GM21576 (cell line): ENCODE measurements around the gene TEX11.
"Not testable (repeated sequence)": the region's sequence is repeated elsewhere in the genome, so short reads cannot be mapped to it uniquely, and the experiment has no call there.

Experiments used
- ATAC-seq: cut with Tn5 transposase; IDR thresholded peaks from one replicate; pipeline ENCODE4 v1.9.1; 2021; ENCODE audit warnings: mild to moderate bottlenecking, moderate library complexity; ENCODE audit not compliant: unreplicated experiment

Gene TEX11

DNA sequence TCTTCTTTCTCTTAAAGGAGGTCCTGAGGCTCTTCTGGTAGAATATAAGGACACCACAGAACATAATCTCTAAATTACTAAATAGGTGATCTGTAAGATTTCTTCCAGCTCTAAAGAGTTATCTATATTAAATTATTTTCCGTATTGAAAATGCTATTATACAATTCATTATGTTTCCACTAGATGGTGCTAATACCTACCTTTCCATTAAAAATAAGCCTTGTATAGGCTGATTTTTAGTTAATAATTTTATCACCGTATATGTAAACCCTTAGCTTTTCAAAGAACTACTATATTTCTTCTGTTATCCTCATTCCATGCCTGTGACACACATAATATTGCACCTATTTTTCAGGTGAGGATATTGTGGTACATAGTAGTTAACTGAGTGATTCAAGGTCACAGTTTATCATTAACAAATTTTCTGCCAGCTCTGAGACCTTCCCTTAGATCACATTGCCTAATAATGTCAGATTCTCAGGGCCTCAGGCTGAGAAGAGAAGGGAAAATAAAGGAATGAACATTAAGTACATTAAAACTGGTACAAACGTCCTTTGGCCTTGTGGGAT, 138.8 kb downstream of the TEX11 start:
- ATAC-seq = no peak

DNA sequence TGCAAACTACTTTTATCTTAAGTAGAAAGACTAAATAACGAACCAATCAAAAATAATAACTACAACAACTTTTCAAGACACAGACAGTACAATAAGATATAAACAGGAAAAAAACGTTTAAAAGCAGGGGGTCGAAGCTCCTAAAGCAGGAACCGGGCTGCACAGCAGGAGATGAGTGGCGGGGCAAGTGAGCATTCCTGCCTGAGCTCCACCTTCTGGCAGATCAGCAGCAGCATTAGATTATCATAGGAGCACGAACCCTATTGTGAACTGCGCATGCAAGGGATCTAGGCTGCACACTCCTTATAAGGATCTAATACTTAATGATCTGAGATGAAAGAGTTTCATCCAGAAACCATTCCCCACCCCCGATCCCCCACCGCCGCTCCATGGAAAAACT, 146.2 kb downstream of the TEX11 start:
- ATAC-seq = no peak

DNA sequence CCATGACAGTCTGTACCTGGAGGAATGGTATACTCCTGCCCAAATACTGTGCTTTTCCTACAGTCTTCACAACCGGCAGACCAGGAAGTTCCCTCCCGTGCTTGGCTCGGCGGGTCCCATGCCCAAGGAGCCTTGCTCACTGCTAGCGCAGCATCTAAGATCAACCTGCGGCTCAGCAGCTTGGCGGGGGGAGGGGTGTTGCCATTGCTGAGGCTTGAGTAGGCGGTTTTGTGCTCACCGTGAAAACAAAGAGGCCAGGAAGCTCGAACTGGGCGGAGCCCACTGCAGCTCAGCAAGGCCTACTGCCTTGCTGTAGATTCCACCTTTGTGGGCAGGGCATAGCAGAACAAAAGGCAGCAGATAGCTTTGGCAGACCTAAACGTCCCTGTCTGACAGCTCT, 152.7 kb downstream of the TEX11 start:
- no peak for ATAC-seq

DNA sequence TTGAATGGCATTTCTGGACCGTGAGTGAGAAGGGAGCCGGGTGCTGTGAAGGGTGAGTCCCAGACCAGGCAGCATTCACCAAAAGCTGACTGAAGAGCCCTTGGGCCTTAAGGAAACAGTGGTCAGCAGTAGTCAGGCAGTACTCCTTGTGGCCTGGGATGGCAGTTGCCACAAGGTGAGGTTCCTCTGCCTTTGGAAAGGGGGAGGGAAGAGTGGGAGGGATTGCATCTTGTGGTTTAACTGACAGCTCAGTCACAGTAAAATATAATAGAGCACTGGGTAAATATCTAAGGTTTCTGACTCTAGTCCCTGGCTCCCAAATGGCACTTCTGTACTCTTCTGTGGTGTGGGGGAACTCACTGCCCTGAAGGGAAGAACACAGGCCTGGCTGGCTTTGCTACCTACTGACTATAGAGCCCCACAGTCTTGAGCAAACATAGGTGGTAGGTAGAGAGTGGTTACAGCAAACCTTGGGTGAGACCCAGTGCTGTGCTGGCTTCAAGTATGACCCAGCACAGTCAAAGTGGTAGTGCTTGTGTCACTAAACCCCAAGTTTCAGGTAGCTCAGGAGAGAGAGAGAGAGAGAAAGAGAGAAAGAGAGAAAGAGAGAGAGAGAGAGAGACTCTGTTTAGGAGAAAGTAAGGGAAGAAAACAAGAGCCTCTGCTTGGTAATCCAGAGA, 154.2 kb downstream of the TEX11 start:
- ATAC-seq = no peak

DNA sequence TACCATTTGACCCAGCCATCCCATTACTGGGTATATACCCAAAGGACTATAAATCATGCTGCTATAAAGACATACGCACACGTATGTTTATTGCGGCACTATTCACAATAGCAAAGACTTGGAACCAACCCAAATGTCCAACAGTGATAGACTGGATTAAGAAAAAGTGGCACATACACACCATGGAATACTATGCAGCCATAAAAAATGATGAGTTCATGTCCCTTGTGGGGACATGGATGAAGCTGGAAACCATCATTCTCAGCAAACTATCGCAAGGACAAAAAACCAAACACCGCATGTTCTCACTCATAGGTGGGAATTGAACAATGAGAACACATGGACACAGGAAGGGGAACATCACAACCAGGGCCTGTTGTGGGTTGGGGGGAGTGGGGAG, 174.7 kb downstream of the TEX11 start:
- not testable (repeated sequence) for ATAC-seq

DNA sequence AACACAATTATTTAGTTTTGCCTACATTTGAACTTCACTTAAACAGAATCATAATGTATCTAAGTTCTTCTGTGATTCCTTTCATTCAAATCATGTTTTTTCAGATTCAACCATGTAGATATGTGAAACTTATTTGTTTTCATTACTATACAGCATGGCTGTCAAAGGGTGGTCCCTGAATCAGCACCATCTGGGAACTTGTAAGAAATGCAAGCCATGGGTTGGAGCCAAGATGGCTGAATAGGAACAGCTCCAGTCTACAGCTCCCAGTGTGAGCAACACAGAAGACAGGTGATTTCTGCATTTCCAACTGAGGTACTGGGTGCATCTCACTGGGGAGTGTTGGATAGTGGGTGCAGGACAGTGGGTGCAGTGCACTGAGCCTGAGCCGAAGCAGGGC, 180.6 kb downstream of the TEX11 start:
- not testable (repeated sequence) for ATAC-seq

DNA sequence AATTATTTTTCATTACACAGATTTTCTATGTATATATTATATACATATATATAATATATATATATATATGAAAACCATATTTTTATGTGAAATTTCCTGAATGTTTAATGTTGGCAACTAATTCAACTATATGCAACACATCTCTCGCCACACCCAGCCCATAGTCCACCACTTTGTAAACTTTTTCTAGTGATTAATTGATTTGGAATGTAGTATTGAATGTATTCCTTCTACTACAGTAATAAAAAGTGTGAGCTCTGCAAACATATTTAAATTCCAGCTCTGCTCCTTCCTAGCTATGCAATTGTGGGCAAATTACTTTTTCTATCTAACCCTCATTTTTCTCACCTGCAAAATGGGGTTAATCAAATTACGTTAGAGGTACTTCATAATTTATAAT, 187.8 kb downstream of the TEX11 start:
- no peak for ATAC-seq

DNA sequence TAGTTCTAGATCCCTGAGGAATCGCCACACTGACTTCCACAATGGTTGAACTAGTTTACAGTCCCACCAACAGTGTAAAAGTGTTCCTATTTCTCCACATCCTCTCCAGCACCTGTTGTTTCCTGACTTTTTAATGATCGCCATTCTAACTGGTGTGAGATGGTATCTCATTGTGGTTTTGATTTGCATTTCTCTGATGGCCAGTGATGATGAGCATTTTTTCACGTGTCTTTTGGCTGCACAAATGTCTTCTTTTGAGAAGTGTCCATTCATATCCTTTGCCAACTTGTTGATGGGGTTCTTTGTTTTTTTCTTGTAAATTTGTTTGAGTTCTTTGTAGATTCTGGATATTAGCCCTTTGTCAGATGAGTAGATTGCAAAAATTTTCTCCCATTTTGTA, 197.2 kb downstream of the TEX11 start:
- not testable (repeated sequence) for ATAC-seq

DNA sequence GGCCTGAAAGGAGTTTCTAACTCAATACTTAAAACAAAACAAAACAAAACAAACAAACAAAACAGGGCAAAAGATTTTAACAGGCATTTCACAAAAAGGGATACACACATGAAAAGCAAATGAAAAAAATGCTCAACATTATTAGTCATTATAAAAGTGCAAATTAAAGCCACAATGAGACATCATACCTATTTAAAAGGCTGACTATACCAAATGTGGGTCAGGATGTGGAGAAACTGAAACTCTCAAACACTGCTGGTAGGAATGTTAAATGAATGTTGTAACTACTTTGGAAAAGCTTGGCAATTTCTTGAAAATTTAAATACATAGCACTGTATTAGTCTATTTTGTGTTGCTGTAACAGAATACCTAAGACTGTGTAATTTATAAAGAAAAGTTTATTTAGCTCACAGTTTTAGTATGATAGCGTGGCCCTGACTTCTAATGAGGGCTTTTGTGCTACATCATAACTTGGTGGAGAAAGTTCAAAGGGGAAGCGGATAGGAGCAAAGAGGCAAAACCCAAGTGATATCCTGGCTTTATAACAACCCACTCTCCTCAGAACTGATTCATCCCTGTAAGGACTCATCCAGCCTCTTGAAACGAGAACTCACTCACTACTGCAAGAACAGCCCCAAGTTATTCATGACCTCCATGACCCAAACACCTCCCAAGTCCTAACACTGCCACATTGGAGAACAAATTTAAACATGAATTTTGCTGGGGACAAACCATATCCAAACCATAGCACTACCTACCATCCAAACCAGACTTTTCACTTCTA, 214.0 kb downstream of the TEX11 start:
- no peak for ATAC-seq

DNA sequence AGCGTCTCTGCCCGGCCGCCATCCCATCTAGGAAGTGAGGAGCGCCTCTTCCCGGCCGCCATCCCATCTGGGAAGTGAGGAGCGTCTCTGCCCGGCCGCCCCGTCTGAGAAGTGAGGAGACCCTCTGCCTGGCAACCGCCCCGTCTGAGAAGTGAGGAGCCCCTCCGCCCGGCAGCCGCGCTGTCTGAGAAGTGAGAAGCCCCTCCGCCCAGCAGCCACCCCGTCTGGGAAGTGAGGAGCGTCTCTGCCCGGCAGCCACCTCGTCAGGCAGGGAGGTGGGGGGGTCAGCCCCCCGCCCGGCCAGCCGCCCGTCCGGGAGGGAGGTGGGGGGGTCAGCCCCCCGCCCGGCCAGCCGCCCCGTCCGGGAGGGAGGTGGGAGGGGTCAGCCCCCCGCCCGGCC, 229.1 kb downstream of the TEX11 start:
- not testable (repeated sequence) for ATAC-seq

DNA sequence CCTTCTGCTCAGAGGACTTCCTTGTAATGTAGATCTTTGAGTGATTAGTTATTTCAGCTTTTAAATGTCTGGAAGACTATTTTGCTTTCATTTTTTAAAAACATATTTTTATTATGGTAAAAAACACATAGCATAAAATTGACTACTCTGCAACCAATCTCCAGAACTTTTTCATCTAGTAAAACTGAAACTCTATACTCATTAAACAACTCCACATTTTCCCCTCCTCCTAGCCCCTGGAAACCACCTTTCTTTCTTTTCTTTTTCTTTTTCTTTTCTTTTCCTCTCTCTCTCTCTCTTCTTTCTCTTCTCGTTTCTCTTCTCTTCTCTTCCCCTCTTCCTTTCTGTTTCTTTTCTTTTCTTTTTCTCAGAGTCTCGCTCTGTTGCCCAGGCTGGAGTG, 233.2 kb downstream of the TEX11 start:
- ATAC-seq = no peak

DNA sequence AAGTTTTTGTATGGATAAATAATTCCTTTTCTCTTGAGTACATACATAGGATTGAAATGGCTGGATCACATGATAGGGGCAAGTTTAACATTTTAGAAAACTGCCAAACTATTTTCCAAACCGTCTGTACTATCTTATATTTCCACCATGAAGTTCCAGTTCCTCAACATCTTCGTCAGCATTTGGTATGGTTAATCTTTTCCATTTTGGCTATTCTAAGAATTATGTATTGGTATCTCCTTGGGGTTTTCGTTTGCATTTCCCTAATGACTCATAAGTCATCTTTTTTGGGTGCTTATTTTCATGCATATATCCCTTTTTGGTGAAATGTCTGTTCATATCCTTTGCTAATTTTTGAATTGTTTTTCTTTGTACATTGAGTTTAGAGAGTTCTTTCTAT, 236.2 kb downstream of the TEX11 start:
- ATAC-seq = no peak

DNA sequence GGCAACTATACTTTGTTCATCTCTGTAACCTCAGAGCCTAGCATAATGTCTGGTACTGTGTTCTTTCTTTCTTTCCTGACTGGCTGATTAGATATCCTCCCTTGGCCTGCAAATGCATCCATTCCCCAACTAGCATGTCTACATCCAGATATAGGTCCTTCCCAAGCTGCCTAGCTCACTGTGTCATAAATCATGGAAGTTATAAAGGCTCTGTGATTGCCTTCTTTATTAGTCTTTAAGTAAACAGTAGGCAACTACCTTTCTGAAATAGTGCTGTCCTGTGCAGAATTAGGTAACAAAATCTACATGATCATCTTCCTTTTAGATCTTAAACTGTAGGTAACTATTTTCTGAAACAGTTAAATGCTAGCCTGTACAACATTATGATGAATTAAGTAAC, 239.4 kb downstream of the TEX11 start:
- no peak for ATAC-seq

DNA sequence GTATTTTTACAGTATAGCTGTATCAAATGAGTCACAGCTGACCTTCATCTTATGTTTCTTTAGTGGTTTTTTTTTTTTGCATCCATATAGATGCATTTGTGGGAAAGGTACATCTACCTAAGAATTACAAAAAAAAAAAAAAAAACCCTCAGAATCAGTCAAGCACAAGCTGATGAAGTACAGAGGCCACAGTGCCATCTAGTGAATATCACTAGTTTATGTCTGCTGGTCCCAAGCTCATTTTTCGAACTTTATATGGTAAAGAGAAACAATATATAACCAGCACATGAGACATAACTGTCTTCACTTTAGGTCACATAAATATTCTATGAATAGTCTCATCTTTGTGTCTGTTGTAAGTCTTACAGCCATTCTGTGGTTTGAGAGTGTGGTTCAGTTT, 243.8 kb downstream of the TEX11 start:
- no peak for ATAC-seq

DNA sequence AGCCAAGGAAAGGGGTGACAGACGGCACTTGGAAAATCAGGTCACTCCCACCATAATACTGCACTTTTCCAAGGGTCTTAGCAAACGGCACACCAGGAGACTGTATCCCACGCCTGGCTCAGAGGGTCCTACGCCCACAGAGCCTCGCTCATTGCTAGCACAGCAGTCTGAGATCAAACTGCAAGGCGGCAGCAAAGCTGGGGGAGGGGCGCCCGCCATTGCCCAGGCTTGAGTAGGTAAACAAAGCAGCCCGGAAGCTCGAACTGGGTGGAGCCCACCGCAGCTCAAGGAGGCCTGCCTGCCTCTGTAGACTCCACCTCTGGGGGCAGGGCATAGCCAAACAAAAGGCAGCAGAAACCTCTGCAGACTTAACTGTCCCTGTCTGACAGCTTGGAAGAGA, 247.4 kb downstream of the TEX11 start:
- not testable (repeated sequence) for ATAC-seq

DNA sequence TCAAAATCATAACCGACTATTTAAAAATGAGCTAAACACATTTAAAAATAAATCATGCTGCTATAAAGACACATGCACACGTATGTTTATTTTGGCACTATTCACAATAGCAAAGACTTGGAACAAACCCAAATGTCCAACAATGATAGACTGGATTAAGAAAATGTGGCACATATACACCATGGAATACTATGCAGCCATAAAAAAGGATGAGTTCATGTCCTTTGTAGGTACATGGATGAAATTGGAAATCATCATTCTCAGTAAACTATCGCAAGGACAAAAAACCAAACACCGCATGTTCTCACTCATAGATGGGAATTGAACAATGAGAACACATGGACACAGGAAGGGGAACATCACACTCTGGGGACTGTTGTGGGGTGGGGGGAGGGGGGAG, 251.0 kb downstream of the TEX11 start:
- ATAC-seq = not testable (repeated sequence)

DNA sequence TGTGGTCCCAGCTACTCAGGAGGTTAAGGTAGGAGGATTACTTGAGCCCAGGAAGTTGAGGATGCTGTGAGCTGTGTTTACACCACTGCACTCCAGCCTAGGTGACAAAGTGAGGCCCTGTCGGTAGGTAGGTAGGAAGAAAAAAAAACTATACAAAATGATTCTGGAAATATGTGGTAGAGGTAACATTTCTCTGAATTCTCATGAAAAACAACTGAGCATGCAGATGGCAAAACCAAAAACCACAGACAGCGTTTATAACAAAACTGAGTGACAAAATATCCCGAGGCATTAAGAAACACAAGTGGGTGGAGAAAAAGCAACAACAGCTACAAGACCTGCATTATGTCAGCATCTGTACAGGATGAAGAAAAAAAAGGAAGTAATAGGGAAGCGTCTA, 252.2 kb downstream of the TEX11 start:
- no peak for ATAC-seq

DNA sequence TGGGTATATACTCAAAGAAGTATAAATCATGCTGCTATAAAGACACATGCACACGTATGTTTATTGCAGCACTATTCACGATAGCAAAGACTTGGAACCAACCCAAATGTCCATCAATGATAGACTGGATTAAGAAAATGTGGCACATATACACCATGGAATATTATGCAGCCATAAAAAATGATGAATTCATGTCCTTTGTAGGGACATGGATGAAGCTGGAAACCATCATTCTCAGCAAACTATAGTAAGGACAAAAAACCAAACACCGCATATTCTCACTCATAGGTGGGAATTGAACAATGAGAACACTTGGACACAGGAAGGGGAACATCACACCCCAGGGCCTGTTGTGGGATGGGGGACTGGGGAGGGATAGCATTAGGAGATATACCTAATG, 260.6 kb downstream of the TEX11 start:
- ATAC-seq = not testable (repeated sequence)

DNA sequence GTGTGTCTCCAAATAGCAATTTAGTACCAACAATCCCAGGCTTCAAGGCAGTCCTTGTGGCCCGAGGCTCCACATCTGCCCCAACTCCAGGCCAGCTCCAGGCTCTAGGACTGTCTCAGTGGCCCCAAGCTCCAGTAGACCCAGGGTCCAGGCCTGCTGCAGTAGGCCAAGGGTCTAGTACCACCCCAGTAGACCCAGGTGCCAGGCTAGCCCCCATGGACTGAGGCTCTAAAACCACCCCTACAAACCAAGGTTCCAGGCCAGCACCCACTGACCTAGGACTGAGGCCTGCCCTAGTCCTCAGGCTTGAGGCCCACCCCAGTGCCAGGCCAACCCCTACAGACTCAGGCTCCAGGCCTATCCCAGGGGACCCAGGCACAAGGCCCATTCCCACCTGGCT, 272.3 kb downstream of the TEX11 start:
- ATAC-seq = no peak

DNA sequence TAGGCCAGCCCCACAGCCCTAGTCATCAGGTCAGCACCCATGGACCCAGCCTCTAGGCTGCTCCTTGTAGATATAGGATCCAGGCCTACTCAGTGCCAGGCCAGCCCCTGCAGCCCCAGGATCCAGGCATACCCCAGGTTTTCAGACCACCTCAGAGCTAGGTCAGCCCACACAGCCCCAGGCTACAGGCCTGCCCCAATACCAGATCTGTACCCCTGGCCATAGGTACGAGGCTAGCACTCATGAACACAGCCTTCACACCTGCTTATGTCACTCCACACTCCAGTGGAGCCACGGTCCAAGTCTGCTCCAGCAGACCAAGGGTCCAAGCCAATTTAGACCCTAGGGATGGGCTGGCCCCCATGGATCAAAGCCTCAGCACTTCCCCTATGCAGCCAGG, 272.8 kb downstream of the TEX11 start:
- ATAC-seq = no peak

DNA sequence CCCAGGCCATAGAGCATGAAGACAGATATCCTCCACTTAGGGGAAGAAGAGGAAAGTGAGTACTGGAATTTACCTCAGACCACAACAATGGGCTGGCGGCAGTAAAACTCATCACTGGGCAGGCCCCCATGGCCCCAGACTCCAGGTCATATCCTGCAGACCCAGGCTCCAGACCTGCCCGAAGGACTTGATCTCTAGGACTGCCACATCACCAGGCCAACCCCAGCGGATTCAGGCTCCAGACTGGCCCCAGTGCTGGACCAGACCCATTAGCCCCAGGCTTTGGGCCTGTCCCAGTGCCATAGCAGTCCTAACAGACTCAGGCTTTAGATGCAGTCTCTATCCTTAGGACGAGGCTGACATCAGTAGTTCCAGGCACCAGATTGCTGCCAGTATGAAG, 273.3 kb downstream of the TEX11 start:
- no peak for ATAC-seq

DNA sequence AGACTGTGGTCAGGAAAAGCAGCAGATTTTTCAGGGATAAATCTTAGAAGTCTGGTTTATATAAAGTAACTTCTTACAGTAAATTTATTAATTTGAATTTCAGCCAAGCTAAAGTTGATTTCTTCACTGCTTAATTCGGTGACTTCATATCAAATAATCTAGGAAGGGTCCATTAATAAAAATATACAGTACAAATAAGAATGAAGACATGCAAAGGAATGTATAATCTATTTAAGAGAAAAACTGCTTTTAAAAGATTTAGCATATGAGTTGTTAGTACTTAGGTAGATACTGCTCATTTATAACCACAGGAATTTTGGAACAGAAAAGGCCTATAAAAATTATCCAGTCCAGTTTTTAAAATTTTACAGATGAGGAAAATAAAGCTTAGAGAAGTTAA, 286.8 kb downstream of the TEX11 start:
- ATAC-seq = no peak
